ENCODE measurements around the gene UBE2G1. TPM values are rescaled to one million over a fixed set of nuclear protein-coding genes. Genes with fewer than 3 reads are reported as not detected.
A peak's percentile ranks its signal among the peaks of the same experiment; 100 is the strongest.

Gene UBE2G1
- total and polyA plus RNA-seq, 9 of the 15 experiments (the other 6 are each of a cell fraction or from before 2014, with no cell fraction given): 10.1 to 65.9 (median 29.7) TPM

GRCh38 chr17:4381690-4382671, 15.5 kb upstream of the UBE2G1 start:
- FAIRE-seq (no peak), DNase-seq (ENCODE audit: extremely low read depth in 1 of 4, low spot score in 3 of 4) (no peak), ATAC-seq (no peak; the same call in 2 of the 3 replicates)
- Histone ChIP-seq H3K27ac (ENCODE audit: extremely low read depth, low read depth, low read length) (no peak overlapping the region), H3K9me3 (replicated peaks; ENCODE audit: control insufficient read depth, insufficient read depth, low read depth, low read length) (no peaks in the 10 kb centered on the region), H3K9ac (ENCODE audit: insufficient read depth in 1 of 2, low read depth in 2 of 2, low read length in 2 of 2) (no peak overlapping the region; a peak in 1 of 4 replicates), H3K4me3 (no peak overlapping the region), H3K36me3 (ENCODE audit: control insufficient read depth, insufficient read depth, low read length) (no peaks in the 10 kb centered on the region), H2AFZ (ENCODE audit: low read depth, low read length) (no peak overlapping the region), H3K27me3 (ENCODE audit: control insufficient read depth in 2 of 2, insufficient read depth in 2 of 2, low read length in 2 of 2) (no peaks in the 10 kb centered on the region), H3K4me2 (ENCODE audit: insufficient read depth, low read length) (no peak overlapping the region), H4K20me1 (replicated peaks; ENCODE audit: control insufficient read depth, insufficient read depth, low read length) (no peaks in the 10 kb centered on the region), H3K79me2 (ENCODE audit: control insufficient read depth, insufficient read depth, low read length) (no peaks in the 10 kb centered on the region), H3K4me1 (replicated peaks in 1 of 2; ENCODE audit: control insufficient read depth in 2 of 2, insufficient read depth in 2 of 2, low read length in 2 of 2) (no peaks in the 10 kb centered on the region), H3K9me1 (ENCODE audit: control insufficient read depth, insufficient read depth, low read length) (no peaks in the 10 kb centered on the region)
- BruUV-seq (replicated peaks): no TSS peak
- no peak for TF ChIP-seq NFE2 (IDR thresholded peaks at IDR 0.05; ENCODE audit: low read depth)
- no peak for TF ChIP-seq MECOM (CRISPR knock-in tag; IDR thresholded peaks at IDR 0.05)
- TF ChIP-seq MYC (IDR thresholded peaks at IDR 0.05; ENCODE audit: low read depth, low read length): no peak
- TF ChIP-seq MYC (CRISPR knock-in tag; IDR thresholded peaks at IDR 0.05; ENCODE audit: borderline replicate concordance, low read depth): no peak
- no peak for TF ChIP-seq MCM3 (IDR thresholded peaks at IDR 0.05)
- no peak for TF ChIP-seq PBX2 (CRISPR knock-in tag; IDR thresholded peaks at IDR 0.05; ENCODE audit: low read depth)
- no peak for TF ChIP-seq PBX2 (tag; conservative IDR thresholded peaks at IDR 0.05; ENCODE audit: low read depth)
- peak; percentile 57 for TF ChIP-seq ZNF121 (CRISPR knock-in tag; conservative IDR thresholded peaks at IDR 0.05)
- in situ Hi-C loops (cut with MboI): no loop called here
- 55% methylated on average over 5 of the region's 7 CpGs for WGBS (ENCODE audit: insufficient coverage, low coverage, missing lambda C conversion rate)
- ChIA-PET POLR2A (interaction anchor here (0.6 to 1.1 kb wide), 2 partner anchors 10 to 176 kb away, joined by 3 read pairs; no protein-coding TSS in a partner anchor), CTCF (ENCODE audit: low intra/inter-chr PET ratio) (no interaction called here)
- intact Hi-C loops (cut with micrococcal nuclease): no loop called here

Data from K562 (cell line).